GM12873 (cell line): Measurements from ENCODE around the gene TGDS.

ENCODE experiments used
- TF ChIP-seq, protein P1 (sequence below): IDR thresholded peaks from 2 replicates; pipeline ENCODE4 v1.5.1; 2012; ENCODE audit warnings: low read depth, mild to moderate bottlenecking, moderate library complexity, low read length, control low read depth; ENCODE audit not compliant: insufficient read depth; ENCODE audit errors: missing control alignments

Gene TGDS, protein sequence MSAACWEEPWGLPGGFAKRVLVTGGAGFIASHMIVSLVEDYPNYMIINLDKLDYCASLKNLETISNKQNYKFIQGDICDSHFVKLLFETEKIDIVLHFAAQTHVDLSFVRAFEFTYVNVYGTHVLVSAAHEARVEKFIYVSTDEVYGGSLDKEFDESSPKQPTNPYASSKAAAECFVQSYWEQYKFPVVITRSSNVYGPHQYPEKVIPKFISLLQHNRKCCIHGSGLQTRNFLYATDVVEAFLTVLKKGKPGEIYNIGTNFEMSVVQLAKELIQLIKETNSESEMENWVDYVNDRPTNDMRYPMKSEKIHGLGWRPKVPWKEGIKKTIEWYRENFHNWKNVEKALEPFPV

DNA sequence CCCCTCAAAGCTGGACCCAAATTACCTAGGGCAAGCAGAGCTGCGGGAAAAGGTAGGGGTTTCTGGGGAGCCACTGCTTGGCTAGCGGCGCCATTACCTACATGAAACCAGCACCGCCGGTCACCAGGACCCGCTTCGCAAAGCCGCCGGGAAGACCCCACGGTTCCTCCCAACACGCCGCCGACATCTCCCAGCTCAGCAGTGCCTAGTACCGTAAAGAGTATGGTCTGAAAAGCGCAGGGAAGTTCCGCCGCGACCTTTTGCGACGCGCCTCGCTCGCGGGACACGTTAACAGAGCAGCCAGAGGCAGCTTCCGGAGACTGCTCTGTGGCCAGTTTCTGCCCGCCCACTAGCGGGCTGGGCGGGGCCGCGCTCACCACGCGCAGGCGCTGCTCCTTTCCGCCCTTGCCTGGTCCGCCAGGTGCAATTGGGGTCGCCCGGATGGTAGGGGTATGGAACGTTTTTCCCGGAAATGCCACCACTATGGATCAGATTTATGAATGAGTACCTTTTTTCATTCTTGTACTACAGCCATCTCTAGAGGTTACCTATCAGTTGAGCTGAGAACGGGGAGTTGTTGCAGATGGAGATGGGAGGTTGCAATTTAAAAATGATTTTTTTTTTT, at the start of gene TGDS:
TGDS (minus strand) TSS at position 203 of the 625 bp plus-strand sequence; CDS start at position 187, 16 bp downstream.
- TF ChIP-seq, protein P1, sequence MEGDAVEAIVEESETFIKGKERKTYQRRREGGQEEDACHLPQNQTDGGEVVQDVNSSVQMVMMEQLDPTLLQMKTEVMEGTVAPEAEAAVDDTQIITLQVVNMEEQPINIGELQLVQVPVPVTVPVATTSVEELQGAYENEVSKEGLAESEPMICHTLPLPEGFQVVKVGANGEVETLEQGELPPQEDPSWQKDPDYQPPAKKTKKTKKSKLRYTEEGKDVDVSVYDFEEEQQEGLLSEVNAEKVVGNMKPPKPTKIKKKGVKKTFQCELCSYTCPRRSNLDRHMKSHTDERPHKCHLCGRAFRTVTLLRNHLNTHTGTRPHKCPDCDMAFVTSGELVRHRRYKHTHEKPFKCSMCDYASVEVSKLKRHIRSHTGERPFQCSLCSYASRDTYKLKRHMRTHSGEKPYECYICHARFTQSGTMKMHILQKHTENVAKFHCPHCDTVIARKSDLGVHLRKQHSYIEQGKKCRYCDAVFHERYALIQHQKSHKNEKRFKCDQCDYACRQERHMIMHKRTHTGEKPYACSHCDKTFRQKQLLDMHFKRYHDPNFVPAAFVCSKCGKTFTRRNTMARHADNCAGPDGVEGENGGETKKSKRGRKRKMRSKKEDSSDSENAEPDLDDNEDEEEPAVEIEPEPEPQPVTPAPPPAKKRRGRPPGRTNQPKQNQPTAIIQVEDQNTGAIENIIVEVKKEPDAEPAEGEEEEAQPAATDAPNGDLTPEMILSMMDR = no peak

DNA sequence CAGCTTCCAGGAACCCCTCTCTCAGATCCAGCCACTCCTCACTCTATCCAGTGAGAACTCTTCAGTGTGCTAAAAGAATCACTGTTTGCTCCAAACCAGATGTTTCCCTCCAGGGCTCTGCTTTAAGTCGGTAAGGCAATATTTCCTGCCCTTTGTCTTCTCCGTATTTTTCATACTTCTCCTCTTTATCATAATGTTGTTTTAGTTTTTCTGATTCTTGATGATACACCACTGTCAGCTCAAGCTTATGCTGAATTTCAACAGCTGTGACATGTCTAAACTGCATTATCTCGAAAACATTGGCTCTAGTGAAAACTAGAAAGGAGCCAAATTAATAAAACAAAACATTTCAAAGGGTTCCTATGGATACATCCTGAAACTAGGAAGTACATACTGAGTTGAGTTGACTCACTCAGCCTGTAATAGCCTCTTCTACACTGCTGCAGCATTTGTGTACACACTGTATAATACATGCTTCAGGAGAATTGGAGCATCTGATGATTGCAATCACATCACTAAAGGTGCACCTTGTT, 45.5 kb upstream of the TGDS start:
- TF ChIP-seq, protein P1 = no peak

DNA sequence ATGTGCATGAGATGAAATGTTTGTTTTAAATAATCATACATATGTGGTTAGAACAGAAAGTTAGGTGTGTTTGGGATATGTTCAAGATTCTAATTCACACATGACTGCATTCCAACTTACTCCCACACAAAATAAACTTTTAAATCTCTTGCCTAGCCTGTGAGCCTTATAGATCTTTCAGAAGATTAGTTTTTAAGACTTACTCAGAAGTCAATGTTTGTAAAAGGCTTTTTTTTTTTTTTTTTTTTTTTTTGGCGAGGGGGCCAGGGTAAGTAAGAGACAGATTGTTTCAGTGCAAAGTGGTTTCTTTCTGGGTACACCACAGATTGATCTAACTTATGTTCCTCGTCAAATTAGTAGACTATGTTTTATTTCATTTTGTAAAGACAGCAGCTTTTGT, 44.8 kb upstream of the TGDS start:
- TF ChIP-seq, protein P1 = no peak

DNA sequence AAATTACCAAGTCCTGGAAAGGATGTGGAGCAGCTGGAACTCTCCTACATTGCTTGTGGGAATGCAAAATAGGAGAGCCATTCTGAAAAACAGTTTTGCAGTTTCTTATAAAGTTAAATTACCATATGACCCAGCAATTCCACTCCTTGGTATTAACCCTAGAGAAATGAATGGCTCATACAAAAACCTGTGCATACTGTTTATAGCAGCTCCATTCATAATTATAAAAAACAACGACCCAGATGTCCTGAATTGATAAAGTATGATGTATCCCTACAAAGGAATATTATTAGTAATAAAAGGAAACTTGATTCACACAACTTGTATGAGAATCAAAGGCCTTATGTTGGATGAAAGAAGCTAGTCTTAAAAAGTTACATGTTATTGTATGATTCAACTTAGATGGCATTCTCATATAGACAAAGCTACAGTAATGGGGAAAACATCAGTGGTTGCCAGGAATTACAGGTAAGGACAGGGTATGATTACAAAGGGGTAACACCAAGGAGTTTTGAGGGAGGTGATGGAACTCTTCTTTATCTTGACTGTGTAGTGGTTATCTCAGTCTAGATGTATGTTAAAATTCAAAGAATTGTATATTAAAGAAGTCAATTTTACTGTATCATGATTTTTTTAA, 41.1 kb upstream of the TGDS start:
- TF ChIP-seq, protein P1 = no peak

DNA sequence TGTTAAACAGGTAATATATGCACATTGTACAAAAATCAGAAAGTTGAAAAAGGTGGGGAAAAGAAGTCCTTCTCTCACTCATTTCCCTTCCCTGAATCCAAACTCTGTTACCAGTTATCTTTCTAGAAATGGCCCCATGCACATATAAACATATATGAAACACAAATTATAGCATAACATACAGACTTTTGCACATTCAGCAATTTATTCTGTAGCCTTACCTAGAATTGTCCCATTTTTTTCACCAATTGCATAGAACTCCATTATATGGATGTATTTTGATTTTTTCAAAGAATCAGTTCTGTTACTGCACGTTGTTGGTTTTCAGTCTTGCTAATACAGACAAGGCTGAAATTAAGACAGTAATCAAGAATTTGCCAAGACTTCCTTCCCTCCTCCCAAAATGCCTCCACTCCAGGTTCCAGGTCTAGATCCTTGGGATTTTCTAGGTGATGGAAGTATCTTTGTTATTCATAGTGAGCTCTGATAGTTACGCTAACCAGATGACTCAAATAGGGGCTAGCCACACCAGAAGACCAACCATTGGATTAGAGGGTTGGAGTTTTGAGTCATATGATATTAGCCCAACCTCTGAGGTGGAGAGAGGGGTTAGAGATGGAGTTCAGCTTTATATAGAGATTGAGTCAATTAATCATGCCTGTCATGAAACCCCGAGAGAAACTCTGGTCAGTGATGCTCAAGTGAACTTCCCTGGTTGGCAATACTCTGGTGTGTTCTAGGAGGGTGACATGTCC, 36.5 kb upstream of the TGDS start:
- TF ChIP-seq, protein P1 = no peak

DNA sequence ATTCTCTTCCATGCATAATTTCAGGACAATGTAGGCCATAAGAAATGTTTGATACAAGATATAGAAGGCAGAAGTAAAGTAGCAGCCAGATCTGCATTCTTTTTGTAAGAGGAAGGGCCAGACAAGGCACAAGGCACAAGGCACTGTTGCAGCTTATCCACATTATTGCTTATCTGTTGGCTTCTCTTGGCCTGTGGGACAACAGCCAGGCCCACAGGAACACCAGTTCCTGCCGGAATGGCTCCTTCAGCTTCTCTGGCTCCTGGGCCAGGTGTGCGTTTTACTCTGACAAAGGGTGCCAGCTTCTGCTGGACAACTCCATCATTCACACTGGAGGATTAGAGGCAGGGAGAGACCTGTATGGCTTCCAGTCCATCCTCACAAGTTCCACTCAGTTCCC, 34.9 kb upstream of the TGDS start:
- TF ChIP-seq, protein P1 = no peak
